ENCODE measurements around the gene TBATA.
A peak's percentile ranks its signal among the peaks of the same experiment; 100 is the strongest.

TBATA gene

DNA sequence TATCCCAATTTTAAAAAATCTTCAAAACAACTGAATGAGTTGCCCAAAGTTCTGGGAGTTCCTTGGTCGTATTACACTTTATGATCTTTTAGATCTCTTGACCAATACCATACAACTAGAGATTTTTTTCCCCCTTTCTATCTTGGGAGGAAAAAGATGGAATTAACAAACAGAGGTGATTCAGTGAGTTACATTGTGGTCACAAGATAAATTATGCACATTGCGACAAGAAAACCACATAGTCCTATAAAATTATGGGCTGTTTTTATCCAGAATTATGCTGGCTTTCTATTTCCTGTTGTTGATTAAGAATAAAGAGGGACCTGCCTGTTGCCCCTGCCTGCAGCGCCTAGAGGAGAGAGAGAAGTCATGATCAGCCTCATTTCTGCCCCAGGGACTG is 22.4 kb upstream of the TBATA start:
- no peak for DNase-seq

DNA sequence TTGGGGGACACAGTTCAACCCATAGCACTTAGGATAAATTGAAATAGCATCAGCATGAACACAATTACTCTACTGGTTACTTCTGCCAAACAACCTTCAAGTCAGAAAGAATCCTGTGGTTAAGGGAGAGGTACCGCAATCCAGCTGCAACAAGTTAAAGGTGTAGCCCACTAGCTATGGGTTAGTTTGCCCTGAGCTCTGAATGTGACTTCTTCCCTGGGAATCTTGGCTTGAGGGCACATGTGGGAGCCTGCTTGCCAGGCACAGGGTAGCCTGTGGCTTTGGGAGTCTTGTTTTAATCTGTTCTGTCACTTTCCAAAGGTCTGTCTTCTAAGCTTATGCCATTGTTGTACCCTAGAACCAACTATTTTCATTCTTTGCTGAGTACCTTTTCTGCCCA is 21.7 kb upstream of the TBATA start:
- DNase-seq: no peak

DNA sequence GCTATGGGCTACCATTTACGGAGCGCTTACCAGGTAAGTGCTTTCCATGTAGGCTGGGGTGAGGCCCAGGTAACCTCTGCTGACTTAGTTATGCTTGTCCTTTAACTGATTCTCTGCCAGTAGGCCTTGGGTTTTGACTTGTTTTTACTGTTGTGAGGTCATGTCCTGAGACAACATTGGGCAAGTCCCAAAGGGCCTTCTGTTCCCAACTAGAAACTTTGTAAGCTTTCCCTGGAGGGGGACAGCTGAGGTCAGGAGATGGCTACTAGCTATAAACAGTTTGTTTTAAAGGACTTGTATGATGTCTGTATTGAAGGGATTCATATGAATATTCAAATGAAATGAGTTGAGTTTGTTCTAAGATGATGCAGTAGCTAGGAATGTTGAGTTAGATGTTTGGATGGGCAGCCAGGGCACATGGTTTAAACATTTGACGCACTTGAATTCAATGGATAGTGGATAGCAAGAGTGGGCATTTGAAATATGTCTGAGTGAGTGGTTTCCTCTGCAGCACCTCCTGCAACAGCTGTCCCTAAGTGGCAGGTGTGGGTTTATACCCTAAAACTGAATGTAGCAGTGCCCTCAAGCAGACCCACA is 20.5 kb upstream of the TBATA start:
- no peak for DNase-seq

DNA sequence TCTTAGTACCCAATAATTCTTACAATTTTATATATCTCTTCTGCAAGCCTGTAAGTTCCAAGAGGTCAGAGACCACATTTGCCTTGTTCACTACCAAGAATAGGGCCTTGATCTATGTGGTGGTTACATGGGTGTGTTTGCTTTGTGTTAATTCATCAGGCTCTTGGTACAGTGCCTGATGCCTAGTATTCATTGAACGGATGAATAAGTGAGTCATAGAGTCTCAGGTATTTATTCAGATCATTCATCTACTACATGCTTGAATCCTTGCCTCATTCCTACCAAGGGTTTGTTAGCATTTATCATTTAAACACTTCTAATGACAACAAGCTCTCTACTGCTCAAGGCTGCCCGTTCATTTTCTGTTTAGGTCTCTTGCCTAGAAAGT is 19.2 kb upstream of the TBATA start:
- no peak for DNase-seq

DNA sequence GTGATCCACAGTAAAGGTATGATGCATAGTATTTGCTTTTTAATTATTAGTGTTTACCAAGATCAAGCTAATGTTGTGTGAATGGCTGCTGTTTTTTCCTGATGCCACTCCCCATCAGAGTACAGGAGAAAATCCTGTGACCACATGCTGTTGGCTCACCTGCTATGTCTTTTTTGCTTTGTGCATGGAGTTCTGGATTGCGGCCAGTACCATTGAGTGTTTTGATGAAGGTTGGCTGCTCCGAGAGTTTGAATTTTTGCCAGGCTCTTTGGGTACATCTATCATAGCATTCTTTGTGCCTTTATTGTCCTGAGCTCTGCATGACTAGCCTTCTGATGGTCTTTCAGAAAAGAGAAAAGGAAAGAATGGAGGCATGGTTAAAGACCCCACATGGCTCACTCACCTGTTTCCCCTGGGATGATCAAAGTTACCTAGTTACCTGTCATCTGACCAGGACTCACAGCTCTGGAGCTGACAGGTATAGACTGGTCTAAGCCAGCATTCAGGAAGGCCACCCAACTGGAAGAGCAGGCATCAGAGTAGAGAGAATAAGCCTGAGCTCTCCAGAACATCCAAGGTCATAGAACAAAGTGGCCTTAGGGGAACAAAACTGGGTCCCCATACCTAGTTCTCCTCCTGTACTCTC is 18.7 kb upstream of the TBATA start:
- peak; percentile 23 for DNase-seq

DNA sequence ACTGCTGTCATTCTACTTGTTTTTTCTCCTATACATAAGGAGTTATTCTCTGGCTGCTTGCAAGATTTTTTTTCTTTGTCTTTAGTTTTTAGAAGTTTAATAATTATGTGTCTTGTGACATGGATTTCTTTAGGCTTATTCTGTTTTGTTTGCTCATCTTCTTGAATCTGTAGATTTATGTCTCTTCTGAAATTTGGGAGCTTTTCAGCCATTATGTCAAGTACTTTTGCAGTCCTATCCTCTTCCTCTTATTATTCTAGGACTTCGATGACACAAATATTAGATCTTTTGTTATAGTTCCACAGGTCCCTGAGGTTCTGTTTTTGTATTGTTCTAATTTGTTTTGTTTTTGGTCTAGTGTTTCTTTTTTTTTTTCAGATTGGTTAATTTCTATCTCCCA is 16.7 kb upstream of the TBATA start:
- DNase-seq: no peak

DNA sequence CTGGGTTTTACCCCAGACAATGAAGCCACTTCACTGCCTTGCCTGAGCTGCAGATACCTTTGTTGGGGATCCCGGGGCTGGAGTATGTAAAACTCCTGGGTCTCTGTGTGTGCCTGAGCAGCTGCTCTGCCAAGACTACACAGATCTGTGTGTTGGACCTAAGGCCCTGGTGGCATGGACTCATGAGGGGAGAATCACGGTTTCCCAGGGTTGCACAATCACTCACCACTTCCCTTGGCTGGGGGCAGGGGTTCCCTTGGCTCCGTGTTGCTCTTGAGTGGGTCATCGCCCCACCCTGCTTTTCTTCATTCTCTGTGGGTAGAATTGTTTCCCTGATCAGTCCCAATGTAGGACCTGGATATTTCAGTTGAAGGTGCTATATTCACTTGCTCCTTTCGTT is 13.9 kb upstream of the TBATA start:
- no peak for DNase-seq

DNA sequence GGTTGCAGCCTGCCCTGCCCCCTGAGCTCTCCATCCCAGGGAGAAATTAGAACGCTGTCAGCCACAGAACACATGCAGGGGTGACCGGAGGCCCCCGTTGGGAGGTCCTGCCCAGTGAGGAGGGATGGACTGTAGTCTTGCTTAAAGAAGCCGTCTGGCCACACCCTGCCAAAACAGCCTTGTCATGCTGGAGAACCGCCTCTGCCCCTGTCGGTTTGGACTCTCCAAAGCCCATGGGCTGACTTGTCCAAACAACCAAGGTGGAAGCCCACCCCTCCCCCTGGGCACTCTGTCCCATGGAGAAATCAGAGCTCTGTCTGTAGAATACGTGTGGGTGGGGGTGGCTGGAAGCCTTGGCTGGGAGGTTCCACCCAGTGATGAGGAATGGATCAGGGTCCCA is 12.7 kb upstream of the TBATA start:
- DNase-seq: no peak

DNA sequence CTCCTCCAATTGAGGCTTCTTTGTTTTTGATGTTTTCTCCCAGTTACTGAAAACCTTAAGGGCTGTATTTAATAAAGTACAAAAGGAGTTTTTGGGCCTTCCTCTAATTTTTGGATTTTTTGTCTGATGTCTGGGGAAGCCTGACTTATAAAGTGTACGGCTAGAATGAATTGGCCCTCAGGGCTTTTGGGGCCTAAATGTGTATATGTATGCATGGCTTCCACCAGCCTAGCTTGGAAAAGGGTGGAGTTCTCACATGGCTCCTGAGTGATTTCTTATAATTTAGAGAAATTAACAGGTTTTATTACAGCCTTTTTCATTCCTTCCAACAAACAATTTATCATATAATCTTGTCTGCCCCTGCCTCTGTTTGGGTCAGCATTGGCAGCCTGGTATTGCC is 10.4 kb upstream of the TBATA start:
- DNase-seq: no peak

DNA sequence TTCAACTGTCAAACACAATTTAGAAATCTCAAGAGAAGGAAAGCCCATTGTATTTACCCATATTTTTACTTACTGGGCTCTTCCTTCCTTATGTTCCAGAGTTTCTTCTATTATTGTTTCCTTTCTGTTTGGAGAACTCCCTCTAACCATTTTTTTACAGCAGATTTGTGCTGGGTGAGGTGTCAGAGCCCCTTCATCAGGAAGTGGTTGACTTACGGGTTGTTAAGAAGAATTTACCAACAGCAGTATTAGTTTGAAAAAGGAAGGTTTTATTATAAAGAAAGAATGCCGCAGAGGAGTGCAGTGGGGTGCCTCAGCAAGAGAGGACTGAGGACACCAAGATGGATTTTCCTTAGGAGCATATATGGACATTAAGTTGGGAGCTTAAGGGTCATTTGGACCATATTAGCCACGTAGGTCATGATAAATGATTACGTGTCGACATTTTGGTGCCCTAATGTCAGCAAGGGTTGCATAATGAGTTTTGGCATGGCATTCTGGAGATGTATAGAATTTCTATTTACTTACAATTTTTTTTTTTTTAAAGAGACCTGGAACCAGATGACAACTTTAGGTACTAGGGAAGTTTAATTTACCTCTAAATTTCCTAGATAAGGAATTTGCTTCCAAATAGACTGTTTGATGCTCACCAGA is 6.3 kb upstream of the TBATA start:
- no peak for DNase-seq

DNA sequence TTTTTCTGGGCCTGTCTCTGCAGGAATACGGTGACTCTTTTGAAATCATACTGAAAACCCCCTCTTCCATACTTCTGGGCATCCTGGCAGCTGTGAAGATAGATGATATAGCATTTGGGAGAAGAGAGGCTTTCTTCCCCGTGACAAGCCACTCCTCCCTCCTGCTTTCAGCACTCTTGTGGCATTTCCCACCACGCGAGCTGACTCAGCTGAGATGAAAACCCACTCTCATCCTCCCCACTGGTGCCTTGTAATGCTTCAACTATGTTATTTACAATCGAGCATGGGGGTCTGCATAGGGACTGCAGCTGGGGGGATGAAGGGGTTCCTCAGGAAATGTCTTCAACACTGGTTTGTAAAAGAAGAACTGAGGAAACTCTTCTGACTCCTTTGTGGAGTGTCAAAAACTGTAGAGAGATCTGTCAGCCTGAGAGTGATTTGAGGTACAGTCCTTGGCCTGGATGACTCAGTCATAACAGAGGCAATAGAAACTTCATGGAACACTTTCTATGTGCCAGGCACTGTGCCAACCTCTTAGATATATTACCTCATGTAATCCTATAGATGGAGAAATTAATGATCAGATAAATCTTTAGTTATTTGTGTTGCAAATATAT is 1.7 kb upstream of the TBATA start:
- no peak for DNase-seq

DNA sequence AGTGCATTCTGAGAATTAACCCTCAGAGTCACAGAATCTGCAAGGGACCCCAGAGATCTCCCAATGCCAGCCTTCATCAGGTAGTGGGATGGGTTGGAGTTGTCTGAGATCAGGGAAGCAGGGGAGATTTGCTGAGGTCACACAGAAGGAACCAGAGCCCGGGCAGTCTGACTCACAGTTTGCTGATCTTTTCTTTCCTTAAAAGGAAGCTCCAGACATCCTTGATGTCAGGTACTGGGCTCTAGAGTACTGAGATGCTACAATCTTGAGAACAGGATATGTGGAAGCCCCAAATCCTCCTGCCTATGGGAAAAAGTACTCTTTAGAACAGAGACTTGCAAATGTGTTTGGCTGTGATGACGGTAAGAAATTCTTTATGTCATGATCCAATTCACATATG is 706 bp downstream of the TBATA start:
- DNase-seq: no peak

DNA sequence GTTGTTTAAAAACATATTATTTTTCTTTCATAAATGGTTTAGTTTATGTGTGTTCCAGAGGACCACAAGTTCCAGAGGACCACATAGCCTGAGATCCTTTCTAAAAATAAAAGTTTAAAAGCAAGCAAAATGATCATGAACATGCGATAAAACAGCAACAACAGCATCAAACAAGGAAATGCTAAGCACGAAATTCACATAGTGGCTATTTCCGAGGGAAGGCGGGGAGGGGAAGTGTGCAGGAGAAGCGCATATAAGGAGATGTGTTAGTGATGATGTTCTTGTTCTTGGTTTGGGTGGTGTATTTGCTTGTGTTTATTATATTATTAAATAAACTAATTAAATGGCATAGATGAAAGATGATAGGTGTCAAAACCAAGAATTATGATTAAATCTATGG is 1.2 kb downstream of the TBATA start:
- DNase-seq: no peak

DNA sequence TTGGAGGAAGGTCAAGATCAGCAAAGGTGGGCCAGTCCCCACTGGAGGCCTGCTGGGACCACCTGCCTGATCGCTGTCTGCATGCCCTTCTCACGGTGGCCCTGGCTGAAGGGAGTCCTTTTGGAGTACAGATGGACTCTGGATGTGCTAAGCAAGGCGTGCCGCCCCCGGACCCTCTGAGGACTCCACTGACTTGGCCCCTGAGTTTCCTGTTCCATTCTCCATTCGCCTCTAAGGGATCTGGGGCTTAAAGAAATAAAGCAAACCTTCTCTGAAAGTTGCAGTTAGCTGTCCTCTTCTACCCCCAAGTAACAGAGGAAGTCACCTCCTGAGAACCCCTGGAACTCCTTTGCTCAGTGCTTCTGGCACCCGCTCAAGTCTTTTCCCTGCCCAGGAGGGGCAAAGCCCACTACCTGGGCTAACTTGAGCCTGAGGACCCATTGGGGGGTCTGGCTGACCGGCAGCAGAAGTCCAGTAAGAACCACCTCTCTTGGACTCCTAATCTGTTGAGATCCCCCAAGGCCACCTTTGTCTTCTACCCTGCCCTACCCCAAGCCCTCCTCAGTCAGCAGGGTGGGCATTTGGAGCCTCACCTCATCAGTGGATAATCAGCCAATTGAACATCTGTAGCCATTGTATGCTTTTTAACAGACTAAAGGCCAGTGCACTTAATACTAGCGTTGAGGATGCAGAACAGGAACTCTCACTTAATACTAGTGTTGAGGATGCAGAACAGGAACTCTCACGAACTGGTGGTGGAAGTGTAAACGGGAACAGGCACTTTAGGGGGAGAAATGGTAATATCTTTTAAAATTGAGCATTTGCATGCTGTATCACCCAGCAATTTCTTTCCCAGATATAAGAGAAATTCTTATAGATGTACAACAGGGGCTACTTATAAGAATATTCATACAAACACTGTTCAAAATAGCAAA is 2.2 kb downstream of the TBATA start:
- no peak for DNase-seq

DNA sequence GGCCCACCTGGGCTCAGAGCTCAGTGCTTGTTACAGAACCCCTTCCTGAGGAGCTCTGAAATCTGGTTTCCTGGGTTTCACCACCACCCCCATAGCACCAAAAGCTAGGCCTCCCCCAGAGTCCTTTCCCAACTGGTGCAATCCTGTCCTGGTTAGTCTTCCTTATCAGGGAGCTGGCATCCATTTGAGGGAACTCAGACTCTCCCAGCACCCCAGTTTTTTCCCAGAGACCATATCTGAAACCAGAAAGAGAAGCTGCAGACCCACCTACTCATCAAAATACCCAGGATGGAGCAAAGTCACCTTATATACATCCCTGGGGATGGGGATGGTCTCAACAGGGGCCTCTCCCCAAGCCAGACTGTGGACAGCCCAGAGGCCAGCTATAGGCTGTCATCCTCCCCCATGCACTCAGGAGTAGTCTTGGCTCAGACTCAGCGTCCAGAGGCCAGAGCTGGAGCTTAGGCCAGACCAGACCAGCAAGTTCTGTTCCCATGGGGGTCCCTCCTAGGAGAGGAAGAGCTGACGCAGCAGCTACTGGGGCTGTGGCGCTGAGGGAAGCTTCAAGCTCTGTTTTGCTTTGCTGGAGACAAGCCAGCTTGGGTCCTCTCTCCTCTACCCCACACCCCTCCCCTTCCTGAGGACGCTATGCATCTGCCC is 3.0 kb downstream of the TBATA start:
- no peak for DNase-seq

DNA sequence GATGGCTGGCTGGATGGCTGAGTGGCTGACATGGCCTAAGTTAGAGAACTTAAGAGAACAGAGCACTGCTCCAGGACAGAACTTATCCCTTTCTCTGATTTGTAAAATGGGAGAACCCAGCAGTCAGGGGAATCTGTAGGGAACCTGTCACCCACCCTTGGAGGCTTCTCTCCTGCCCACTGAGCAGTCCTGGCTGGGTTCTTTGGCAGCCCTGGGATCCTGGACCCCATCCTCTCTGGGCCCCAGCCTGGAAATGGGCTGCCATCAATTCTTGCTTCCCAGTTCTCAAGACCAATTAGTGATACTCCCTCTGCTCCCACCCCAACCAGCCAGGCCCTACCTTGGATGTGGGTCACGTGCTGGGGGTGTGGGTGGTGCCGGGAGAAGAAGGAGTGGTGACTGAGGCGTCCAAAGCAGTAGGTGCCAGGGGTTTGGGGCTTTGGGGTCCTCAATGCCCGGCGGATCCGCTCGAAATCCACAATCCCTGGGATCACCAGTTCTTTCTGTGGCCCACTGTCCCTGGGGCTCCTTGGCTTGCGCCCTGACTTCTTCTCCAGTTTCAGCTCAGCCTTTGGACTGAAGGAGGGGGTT is 3.6 kb downstream of the TBATA start:
- DNase-seq: no peak

DNA sequence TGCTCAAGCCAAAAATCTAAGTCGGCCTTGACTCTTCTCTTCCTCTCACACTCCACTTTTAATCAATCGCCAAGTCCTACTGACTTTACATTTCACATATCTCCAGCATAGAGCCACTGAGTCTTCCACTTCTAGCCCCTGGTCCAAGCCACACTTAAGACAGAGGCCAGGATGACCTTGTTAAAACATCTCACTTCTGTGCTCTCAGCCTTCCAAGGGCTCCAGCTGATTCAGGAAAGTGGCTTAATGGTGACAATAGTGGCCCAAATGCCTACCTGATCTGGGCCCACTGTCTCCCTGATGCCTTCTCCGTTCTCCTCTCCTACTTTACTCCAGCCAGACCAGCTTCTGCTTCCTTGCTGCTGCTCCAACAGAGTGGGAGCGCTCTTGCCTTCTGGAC is 4.4 kb downstream of the TBATA start:
- no peak for DNase-seq

DNA sequence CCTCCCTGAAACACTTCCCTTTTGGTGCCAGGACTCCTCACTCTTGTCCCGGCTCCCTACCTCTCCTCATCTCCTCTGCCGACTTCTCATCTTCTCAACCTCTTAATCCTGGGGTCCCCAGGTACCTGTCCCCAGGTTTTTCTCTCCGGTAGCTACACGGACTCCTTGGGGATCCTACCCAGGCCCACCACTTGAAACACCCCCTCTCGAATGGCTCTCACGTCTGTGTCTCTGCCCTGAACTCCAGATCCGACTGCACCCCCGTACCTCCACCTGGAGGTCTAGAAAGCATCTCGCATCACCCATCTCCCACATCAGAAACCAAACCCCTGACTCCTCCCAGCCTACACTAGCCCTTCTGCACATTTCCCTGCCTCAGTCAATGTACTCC is 4.8 kb downstream of the TBATA start:
- no peak for DNase-seq

DNA sequence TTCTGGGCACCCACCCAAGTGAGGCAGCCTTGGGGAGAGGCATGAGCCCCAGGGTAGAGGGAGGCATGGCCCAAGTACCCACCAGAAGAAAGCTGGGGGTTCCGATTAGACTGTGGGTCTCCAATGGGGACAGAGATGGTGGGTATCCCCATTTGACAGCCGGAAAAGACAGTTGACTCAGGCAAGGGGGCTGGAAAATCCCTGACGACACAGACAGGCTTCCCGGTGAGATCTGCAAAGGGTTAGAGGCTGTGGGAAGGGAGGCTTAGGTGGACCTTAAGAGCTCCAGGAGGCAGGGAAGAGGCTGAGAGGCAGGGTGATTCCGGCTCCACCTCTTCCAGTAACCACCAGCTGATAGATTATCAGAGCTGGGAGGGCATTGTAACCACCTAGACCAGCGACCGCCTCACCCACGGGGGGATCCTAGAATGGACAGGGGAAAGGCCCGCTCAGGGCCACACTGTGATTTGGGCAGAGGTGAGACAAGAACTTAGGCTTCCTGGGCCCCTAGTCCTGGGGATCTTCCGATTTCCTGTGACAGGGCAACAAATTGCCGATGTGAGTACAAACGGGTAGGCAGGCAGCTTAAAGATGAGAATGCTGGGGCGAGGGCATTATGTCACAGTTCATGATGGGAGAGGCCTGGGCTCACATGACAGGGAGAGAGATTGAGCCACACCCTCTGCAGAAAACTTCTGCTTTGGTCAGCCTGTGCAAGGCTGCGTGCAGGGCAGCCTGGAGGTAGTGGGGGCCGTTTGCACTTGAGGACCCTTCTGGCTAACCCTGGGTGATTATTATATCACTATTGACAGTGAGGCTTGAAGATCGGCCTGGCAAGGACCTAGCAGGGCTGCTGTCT is 5.4 kb downstream of the TBATA start:
- DNase-seq: no peak

DNA sequence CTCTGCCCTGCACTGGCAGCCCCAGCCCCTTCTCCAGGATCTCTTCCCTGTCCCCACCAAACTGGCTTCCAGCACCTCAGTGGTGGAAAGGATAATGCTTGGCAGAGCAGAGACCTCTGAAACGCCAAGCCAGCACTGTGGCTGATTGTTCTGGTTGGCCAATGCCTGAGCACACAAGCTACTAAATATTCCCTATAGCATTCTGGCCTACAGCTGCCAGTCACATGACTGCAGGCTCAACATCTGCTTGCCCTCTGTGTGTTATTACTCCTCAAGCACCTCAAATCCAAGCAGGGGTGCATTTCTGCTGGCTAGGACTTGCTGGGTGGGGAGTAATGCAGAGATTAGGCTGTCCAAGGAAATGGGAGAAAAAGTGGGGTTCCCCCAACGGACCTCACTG is 6.1 kb downstream of the TBATA start:
- no peak for DNase-seq

DNA sequence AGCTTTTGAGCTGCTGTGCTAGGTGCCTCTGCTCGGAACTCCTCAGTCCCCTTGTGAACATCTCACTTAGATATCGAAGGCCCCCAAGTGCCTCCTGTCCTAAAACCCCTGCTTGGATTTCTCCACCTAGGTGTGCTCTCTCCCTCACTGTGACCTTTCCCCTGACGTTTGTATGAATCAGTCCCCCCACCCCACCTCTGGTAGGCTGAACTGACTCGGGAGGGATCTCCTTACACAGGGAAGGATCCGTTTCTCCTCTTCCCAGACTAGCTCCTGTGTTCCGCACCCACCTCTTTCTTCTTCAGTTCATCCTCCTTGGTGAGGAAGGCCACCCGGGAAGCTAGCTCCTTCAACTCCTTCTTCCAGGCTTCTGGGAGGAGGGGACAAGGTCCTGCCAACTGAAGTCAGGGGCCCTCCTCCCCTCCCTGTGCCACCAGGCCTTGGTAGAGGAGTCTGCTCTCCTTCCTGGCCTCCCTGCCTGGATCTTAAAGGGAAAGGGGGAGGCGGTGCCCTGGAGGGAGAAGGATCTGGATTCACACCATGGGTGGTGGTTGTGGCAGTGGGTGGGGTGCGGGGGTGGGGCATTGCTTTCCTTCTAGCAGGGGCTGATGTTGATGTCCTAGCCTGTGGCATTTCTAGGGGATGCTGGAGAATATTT is 6.8 kb downstream of the TBATA start:
- DNase-seq: no peak
